Memory B cell (primary cell): ENCODE data around the gene USP20.
A peak's percentile ranks its signal among the peaks of the same experiment; 100 is the strongest.

Experiments used
- ATAC-seq: fragments of 150-1000 bp; cut with Tn5 transposase; 2 replicates; pipeline ENCODE4 v1.10.0; 2021; ENCODE audit warnings: low read depth, mild to moderate bottlenecking, moderate library complexity
- DNase-seq, 2 donors: peaks; one replicate each; pipeline ENCODE4 v3.0.0; 2022; ENCODE audit warnings: low spot score in 2 of 2
- H3K27ac Mint-ChIP-seq: one replicate; pipeline ENCODE4 v1.8.0; 2022; ENCODE audit warnings: mild to moderate bottlenecking, moderate library complexity, mixed read lengths
- H3K27me3 Mint-ChIP-seq: one replicate; pipeline ENCODE4 v1.8.0; 2022; ENCODE audit warnings: mixed read lengths
- H3K36me3 Mint-ChIP-seq: one replicate; pipeline ENCODE4 v1.8.0; 2022; ENCODE audit warnings: mild to moderate bottlenecking, mixed read lengths
- H3K4me1 Mint-ChIP-seq: one replicate; pipeline ENCODE4 v1.8.0; 2022; ENCODE audit warnings: mixed read lengths
- H3K4me3 Mint-ChIP-seq: one replicate; pipeline ENCODE4 v1.8.0; 2022; ENCODE audit warnings: mild to moderate bottlenecking, moderate library complexity, mixed read lengths
- H3K9me3 Mint-ChIP-seq: one replicate; pipeline ENCODE4 v1.8.0; 2022; ENCODE audit warnings: mixed read lengths

Gene USP20

GRCh38 chr9:129834489-129835127, 650 bp upstream of the USP20 start:
- Mint-ChIP-seq H3K4me1 (peaks cover 34% of the 10 kb centered on the region), H3K4me3 (peak overlapping the region; percentile 96), H3K9me3 (no peaks in the 10 kb centered on the region), H3K27ac (peak overlapping the region; percentile 94), H3K36me3 (peaks cover 10% of the 10 kb centered on the region), H3K27me3 (no peaks in the 10 kb centered on the region)
- ATAC-seq (peak; percentile 26), DNase-seq (no peak)

GRCh38 chr9:129835860-129836223, 584 bp downstream of the USP20 start:
- H3K4me1 Mint-ChIP-seq, result peaks cover 34% of the 10 kb centered on the region
- peaks cover 10% of the 10 kb centered on the region for H3K36me3 Mint-ChIP-seq
- H3K27ac Mint-ChIP-seq, result peak overlapping the region; percentile 94
- H3K4me3 Mint-ChIP-seq, result peak overlapping the region; percentile 96
- no peaks in the 10 kb centered on the region for H3K9me3 Mint-ChIP-seq
- DNase-seq (no peak), ATAC-seq (no peak)
- H3K27me3 Mint-ChIP-seq, result no peaks in the 10 kb centered on the region

GRCh38 chr9:129836311-129837007, 1.2 kb downstream of the USP20 start:
- H3K4me1 Mint-ChIP-seq, result peaks cover 34% of the 10 kb centered on the region
- H3K9me3 Mint-ChIP-seq, result no peaks in the 10 kb centered on the region
- H3K36me3 Mint-ChIP-seq, result peaks cover 10% of the 10 kb centered on the region
- peak overlapping the region; percentile 96 for H3K4me3 Mint-ChIP-seq
- peak overlapping the region; percentile 94 for H3K27ac Mint-ChIP-seq
- peak; percentile 38 to 41 for DNase-seq
- H3K27me3 Mint-ChIP-seq, result no peaks in the 10 kb centered on the region
- ATAC-seq, result peak; percentile 13

GRCh38 chr9:129838707-129839259, 3.5 kb downstream of the USP20 start:
- no peak overlapping the region for H3K4me3 Mint-ChIP-seq
- peaks cover 5% of the 10 kb centered on the region for H3K36me3 Mint-ChIP-seq
- no peak for DNase-seq
- no peak for ATAC-seq
- no peaks in the 10 kb centered on the region for H3K27me3 Mint-ChIP-seq
- peaks cover 30% of the 10 kb centered on the region for H3K4me1 Mint-ChIP-seq
- H3K27ac Mint-ChIP-seq, result peak overlapping the region; percentile 54
- no peaks in the 10 kb centered on the region for H3K9me3 Mint-ChIP-seq

- Mint-ChIP-seq H3K36me3 (peaks cover 5% of the 10 kb centered on the region), H3K27me3 (no peaks in the 10 kb centered on the region), H3K4me1 (peaks cover 24% of the 10 kb centered on the region), H3K9me3 (no peaks in the 10 kb centered on the region), H3K27ac (peak overlapping the region; percentile 54), H3K4me3 (no peak overlapping the region)
- DNase-seq (no peak), ATAC-seq (no peak)
These were observed 4.2 kb downstream of the USP20 start for GRCh38 chr9:129839324-129840023.

GRCh38 chr9:129840034-129840433, 4.8 kb downstream of the USP20 start:
- ATAC-seq, result no peak
- no peak for DNase-seq
- no peaks in the 10 kb centered on the region for H3K9me3 Mint-ChIP-seq
- H3K27ac Mint-ChIP-seq, result no peak overlapping the region
- H3K4me1 Mint-ChIP-seq, result peaks cover 22% of the 10 kb centered on the region
- peaks cover 5% of the 10 kb centered on the region for H3K36me3 Mint-ChIP-seq
- H3K27me3 Mint-ChIP-seq, result no peaks in the 10 kb centered on the region
- H3K4me3 Mint-ChIP-seq, result no peak overlapping the region

GRCh38 chr9:129841071-129841470, 5.8 kb downstream of the USP20 start:
- H3K27me3 Mint-ChIP-seq, result no peaks in the 10 kb centered on the region
- DNase-seq, result no peak
- peaks cover 5% of the 10 kb centered on the region for H3K36me3 Mint-ChIP-seq
- no peaks in the 10 kb centered on the region for H3K9me3 Mint-ChIP-seq
- no peak overlapping the region for H3K4me3 Mint-ChIP-seq
- no peak for ATAC-seq
- no peak overlapping the region for H3K27ac Mint-ChIP-seq
- peaks cover 22% of the 10 kb centered on the region for H3K4me1 Mint-ChIP-seq

GRCh38 chr9:129845373-129845772, 10.1 kb downstream of the USP20 start:
- H3K27ac Mint-ChIP-seq, result no peak overlapping the region
- H3K4me3 Mint-ChIP-seq, result no peak overlapping the region
- H3K27me3 Mint-ChIP-seq, result no peaks in the 10 kb centered on the region
- no peaks in the 10 kb centered on the region for H3K9me3 Mint-ChIP-seq
- H3K36me3 Mint-ChIP-seq, result peaks cover 3% of the 10 kb centered on the region
- DNase-seq (no peak), ATAC-seq (no peak)
- peaks cover 2% of the 10 kb centered on the region for H3K4me1 Mint-ChIP-seq

GRCh38 chr9:129848712-129849441, 13.6 kb downstream of the USP20 start:
- Mint-ChIP-seq H3K9me3 (no peaks in the 10 kb centered on the region), H3K27ac (no peak overlapping the region), H3K36me3 (peaks cover 17% of the 10 kb centered on the region), H3K27me3 (no peaks in the 10 kb centered on the region), H3K4me1 (peaks cover 2% of the 10 kb centered on the region), H3K4me3 (no peak overlapping the region)
- no peak for ATAC-seq
- DNase-seq, result no peak

- ATAC-seq, result no peak
- no peak for DNase-seq
- H3K27ac Mint-ChIP-seq, result no peak overlapping the region
- H3K36me3 Mint-ChIP-seq, result peaks cover 25% of the 10 kb centered on the region
- H3K4me1 Mint-ChIP-seq, result peaks cover 2% of the 10 kb centered on the region
- H3K9me3 Mint-ChIP-seq, result no peaks in the 10 kb centered on the region
- no peak overlapping the region for H3K4me3 Mint-ChIP-seq
- H3K27me3 Mint-ChIP-seq, result no peaks in the 10 kb centered on the region
These were observed 14.6 kb downstream of the USP20 start for GRCh38 chr9:129849901-129850300.

GRCh38 chr9:129850821-129851550, 15.7 kb downstream of the USP20 start:
- H3K27ac Mint-ChIP-seq, result no peak overlapping the region
- no peak overlapping the region for H3K4me3 Mint-ChIP-seq
- no peaks in the 10 kb centered on the region for H3K4me1 Mint-ChIP-seq
- peaks cover 32% of the 10 kb centered on the region for H3K36me3 Mint-ChIP-seq
- DNase-seq (no peak), ATAC-seq (no peak)
- no peaks in the 10 kb centered on the region for H3K27me3 Mint-ChIP-seq
- no peaks in the 10 kb centered on the region for H3K9me3 Mint-ChIP-seq

- no peak overlapping the region for H3K4me3 Mint-ChIP-seq
- H3K27ac Mint-ChIP-seq, result no peak overlapping the region
- DNase-seq (no peak), ATAC-seq (no peak)
- H3K27me3 Mint-ChIP-seq, result no peaks in the 10 kb centered on the region
- peaks cover 32% of the 10 kb centered on the region for H3K36me3 Mint-ChIP-seq
- no peaks in the 10 kb centered on the region for H3K4me1 Mint-ChIP-seq
- no peaks in the 10 kb centered on the region for H3K9me3 Mint-ChIP-seq
These were observed 16.6 kb downstream of the USP20 start for GRCh38 chr9:129851821-129852220.

- no peaks in the 10 kb centered on the region for H3K9me3 Mint-ChIP-seq
- no peak overlapping the region for H3K27ac Mint-ChIP-seq
- no peaks in the 10 kb centered on the region for H3K4me1 Mint-ChIP-seq
- peaks cover 32% of the 10 kb centered on the region for H3K36me3 Mint-ChIP-seq
- DNase-seq (no peak), ATAC-seq (no peak)
- H3K27me3 Mint-ChIP-seq, result no peaks in the 10 kb centered on the region
- no peak overlapping the region for H3K4me3 Mint-ChIP-seq
These were observed 17.3 kb downstream of the USP20 start for GRCh38 chr9:129852579-129852978.
